ENCODE data around the gene MMP10. TPM values are rescaled to one million over a fixed set of nuclear protein-coding genes. Genes with fewer than 3 reads are reported as not detected.

Gene MMP10
- total RNA-seq, 1 donor from 2014 or later, result 1.4 TPM

GRCh38 chr11:102724904-102725500 is 55.4 kb downstream of the MMP10 start, which contains the start of gene MMP8:
Gene MMP8, minus strand, starts transcription at chr11:102724954. Its CDS starts 99 bp downstream, at chr11:102724855.
- ATAC-seq, result no peak

DNA sequence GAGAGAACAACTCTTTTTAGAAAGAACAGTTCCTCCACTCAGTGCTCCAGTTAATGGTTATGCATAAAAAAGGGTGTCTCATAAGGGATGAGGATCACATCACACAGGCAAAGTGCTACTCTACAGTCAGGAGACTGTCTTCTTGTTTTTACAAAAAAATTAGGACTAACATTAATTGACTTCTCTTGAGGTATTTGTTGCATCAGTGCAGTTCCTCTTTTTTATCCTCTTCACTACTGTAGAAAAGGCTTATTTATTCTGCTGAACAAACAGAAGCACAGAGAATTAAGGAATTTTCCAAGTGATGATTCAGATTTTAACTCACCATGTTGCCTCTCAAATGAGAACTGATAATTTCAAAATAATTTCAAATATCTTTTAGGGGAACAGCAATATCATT is 57.6 kb downstream of the MMP10 start:
- no peak for ATAC-seq

Other genes with a start within 250 kb of the MMP10 start
- gene MMP7, start 249.9 kb downstream of the MMP10 start, total RNA-seq, result 23.7 TPM
- gene MMP20, start 155.3 kb downstream of the MMP10 start, total RNA-seq, result not detected
- gene MMP27, start 74.9 kb downstream of the MMP10 start, total RNA-seq, result not detected
- gene MMP8, start 55.7 kb downstream of the MMP10 start, total RNA-seq, result not detected
- gene MMP1, start 17.5 kb upstream of the MMP10 start, total RNA-seq, result 3.5 TPM
- 0.56 TPM for gene MMP3, start 63.0 kb upstream of the MMP10 start, total RNA-seq
- gene MMP12, start 94.4 kb upstream of the MMP10 start, total RNA-seq, result 0.16 TPM
- gene MMP13, start 175.1 kb upstream of the MMP10 start, total RNA-seq, result not detected